Stimulated activated CD8-positive, alpha-beta memory T cell treated with anti-CD3 and anti-CD28 coated beads, Interleukin-2, amount 100 ng/mL, for 1 hour (primary cell): ENCODE data around the gene PLS3.

Experiments used
- DNase-seq, 2 donors: peaks; one replicate each; pipeline ENCODE4 v3.0.0-alpha.2; 2020; ENCODE audit warnings: low read depth in 2 of 2

PLS3 gene

GRCh38 chrX:115571712-115572111 lies 10.7 kb downstream of the PLS3 start:
- DNase-seq: no peak

- no peak for DNase-seq
Observed at GRCh38 chrX:115573185-115573584, 12.2 kb downstream of the PLS3 start.

GRCh38 chrX:115576676-115577075 lies 15.7 kb downstream of the PLS3 start:
- no peak for DNase-seq

GRCh38 chrX:115579327-115579726 lies 18.4 kb downstream of the PLS3 start:
- DNase-seq: no peak

GRCh38 chrX:115579786-115580294 lies 18.9 kb downstream of the PLS3 start:
- no peak for DNase-seq

GRCh38 chrX:115581759-115582615 lies 21.0 kb downstream of the PLS3 start:
- DNase-seq: no peak

GRCh38 chrX:115582616-115583495 lies 21.9 kb downstream of the PLS3 start:
- DNase-seq: no peak

- no peak for DNase-seq
Observed at GRCh38 chrX:115583496-115584004, 22.6 kb downstream of the PLS3 start.

GRCh38 chrX:115584696-115585095 lies 23.7 kb downstream of the PLS3 start:
- no peak for DNase-seq

GRCh38 chrX:115588179-115588578 lies 27.2 kb downstream of the PLS3 start:
- no peak for DNase-seq

GRCh38 chrX:115589419-115589818 lies 28.4 kb downstream of the PLS3 start:
- no peak for DNase-seq

GRCh38 chrX:115591420-115591819 lies 30.4 kb downstream of the PLS3 start:
- no peak for DNase-seq

GRCh38 chrX:115591856-115592842 lies 31.2 kb downstream of the PLS3 start:
- no peak for DNase-seq

- no peak for DNase-seq
Observed at GRCh38 chrX:115592997-115593734, 32.2 kb downstream of the PLS3 start.

- DNase-seq: no peak
Observed at GRCh38 chrX:115595049-115595448, 34.1 kb downstream of the PLS3 start.

- DNase-seq: no peak
Observed at GRCh38 chrX:115598556-115598955, 37.6 kb downstream of the PLS3 start.

- DNase-seq: no peak
Observed at GRCh38 chrX:115602308-115602707, 41.3 kb downstream of the PLS3 start.

- DNase-seq: no peak
Observed at GRCh38 chrX:115602729-115603389, 41.9 kb downstream of the PLS3 start.

GRCh38 chrX:115603534-115604074 lies 42.6 kb downstream of the PLS3 start:
- no peak for DNase-seq

- no peak for DNase-seq
Observed at GRCh38 chrX:115606861-115607260, 45.9 kb downstream of the PLS3 start.
